IPS-NIHi7 (cell line): ENCODE data around the gene NUDT6.

Experiments used
- DNase-seq: peaks from one replicate; pipeline ENCODE4 v3.0.0; 2012; ENCODE audit warnings: mixed read lengths; ENCODE audit errors: extremely low spot score

Gene NUDT6

GRCh38 chr4:122914292-122914904 is 8.0 kb downstream of the NUDT6 start:
- no peak for DNase-seq

- DNase-seq: no peak
Measured at GRCh38 chr4:122912810-122913575, 9.4 kb downstream of the NUDT6 start.

GRCh38 chr4:122911588-122911987 is 10.8 kb downstream of the NUDT6 start:
- DNase-seq: no peak

- no peak for DNase-seq
Measured at GRCh38 chr4:122909683-122910082, 12.7 kb downstream of the NUDT6 start.

- DNase-seq: no peak
Measured at GRCh38 chr4:122908223-122908622, 14.2 kb downstream of the NUDT6 start.

GRCh38 chr4:122906859-122907305 is 15.5 kb downstream of the NUDT6 start:
- no peak for DNase-seq

- no peak for DNase-seq
Measured at GRCh38 chr4:122903766-122904288, 18.6 kb downstream of the NUDT6 start.

GRCh38 chr4:122901247-122902010 is 21.0 kb downstream of the NUDT6 start:
- no peak for DNase-seq

GRCh38 chr4:122900314-122900713 is 22.1 kb downstream of the NUDT6 start:
- DNase-seq: no peak

GRCh38 chr4:122899682-122900081 is 22.7 kb downstream of the NUDT6 start:
- DNase-seq: peak; percentile 12

- no peak for DNase-seq
Measured at GRCh38 chr4:122898370-122899150, 23.8 kb downstream of the NUDT6 start.

- no peak for DNase-seq
Measured at GRCh38 chr4:122896270-122896669, 26.1 kb downstream of the NUDT6 start.

- DNase-seq: no peak
Measured at GRCh38 chr4:122895336-122895995, 26.9 kb downstream of the NUDT6 start.

GRCh38 chr4:122894827-122895226 is 27.6 kb downstream of the NUDT6 start:
- DNase-seq: no peak

GRCh38 chr4:122890147-122890795 is 32.1 kb downstream of the NUDT6 start:
- no peak for DNase-seq

- no peak for DNase-seq
Measured at GRCh38 chr4:122889726-122890125, 32.7 kb downstream of the NUDT6 start.

- DNase-seq: no peak
Measured at GRCh38 chr4:122884499-122884898, 37.9 kb downstream of the NUDT6 start.

- no peak for DNase-seq
Measured at GRCh38 chr4:122882857-122883735, 39.3 kb downstream of the NUDT6 start.

- no peak for DNase-seq
Measured at GRCh38 chr4:122879001-122879400, 43.4 kb downstream of the NUDT6 start.
